Endodermal cell (in vitro differentiated cells): Measurements from ENCODE around the gene ESRRA. TPM values are rescaled to one million over a fixed set of nuclear protein-coding genes. Genes with fewer than 3 reads are reported as not detected.

Experiments
- DNase-seq: peaks from one replicate; pipeline ENCODE4 v3.0.0-alpha.2; 2017
- H3K27ac ChIP-seq: 2 replicates; pipeline ENCODE4 v1.5.1; 2013; ENCODE audit warnings: mild to moderate bottlenecking, low read depth, low read length, moderate library complexity
- H3K27me3 ChIP-seq: 2 replicates; pipeline ENCODE4 v1.6.1; 2013; ENCODE audit warnings: mild to moderate bottlenecking, low read length, moderate library complexity; ENCODE audit not compliant: insufficient read depth, control insufficient read depth, poor library complexity, severe bottlenecking
- H3K36me3 ChIP-seq: 2 replicates; pipeline ENCODE4 v1.7.0; 2013; ENCODE audit warnings: mild to moderate bottlenecking, low read length, moderate library complexity; ENCODE audit not compliant: control insufficient read depth, insufficient read depth
- H3K4me1 ChIP-seq: one replicate; pipeline ENCODE4 v1.7.0; 2013; ENCODE audit warnings: low read length; ENCODE audit not compliant: control insufficient read depth, insufficient read depth
- H3K4me3 ChIP-seq: 2 replicates; pipeline ENCODE4 v1.5.1; 2013; ENCODE audit warnings: mild to moderate bottlenecking, low read length, moderate library complexity
- H3K9ac ChIP-seq: 2 replicates; pipeline ENCODE4 v1.6.1; 2013; ENCODE audit warnings: mild to moderate bottlenecking, low read length, moderate library complexity; ENCODE audit not compliant: poor library complexity, severe bottlenecking; ENCODE audit errors: extremely low read depth
- H3K9me3 ChIP-seq: 2 replicates; pipeline ENCODE4 v1.6.1; 2013; ENCODE audit warnings: mild to moderate bottlenecking, low read length, moderate library complexity; ENCODE audit not compliant: control insufficient read depth
- H3K27ac Mint-ChIP-seq: 2 replicates; pipeline ENCODE4 v1.8.0; 2020; ENCODE audit warnings: mixed read lengths
- H3K27me3 Mint-ChIP-seq: 2 replicates; pipeline ENCODE4 v1.8.0; 2021; ENCODE audit warnings: mild to moderate bottlenecking, mixed read lengths; ENCODE audit not compliant: insufficient read depth
- H3K36me3 Mint-ChIP-seq: 2 replicates; pipeline ENCODE4 v1.8.0; 2020; ENCODE audit warnings: low read depth, mixed read lengths
- H3K4me1 Mint-ChIP-seq: 2 replicates; pipeline ENCODE4 v1.8.0; 2020; ENCODE audit warnings: mixed read lengths
- H3K4me3 Mint-ChIP-seq: 2 replicates; pipeline ENCODE4 v1.8.0; 2020; ENCODE audit warnings: mild to moderate bottlenecking, moderate library complexity, mixed read lengths
- H3K9me3 Mint-ChIP-seq: 2 replicates; pipeline ENCODE4 v1.8.0; 2020; ENCODE audit warnings: mild to moderate bottlenecking, mixed read lengths
- CTCF ChIP-seq: fragments of 200-600 bp; sonication (generic); conservative IDR thresholded peaks from 2 replicates; pipeline ENCODE4 v1.5.0; 2021; ENCODE audit warnings: antibody characterized with exemption, mild to moderate bottlenecking
- WGBS, 2 experiments: methylation state at CpG; one replicate each; pipeline versions ENCODE4 v1.1.5 to v1.1.7; 2013; ENCODE audit warnings: missing lambda C conversion rate in 2 of 2, mixed read lengths in 1 of 2; ENCODE audit not compliant: insufficient coverage in 1 of 2, insufficient read length in 1 of 2; 5-methylcytosine and 5-hydroxymethylcytosine counted together
- total RNA-seq, 2 donors: library from RNA; stranded (reverse); fragmentation: NEBNext Ultra II Directional in 1 of 2; extraction: Animal tissue kit (Norgen Biotek cat#: 25700) in 1 of 2; gene quantifications; 2 replicates in 1 of 2; 3 replicates in 1 of 2; pipeline ENCODE4 v1.2.1, GENCODE V29; 2021

The ESRRA gene
- total RNA-seq, 2 donors from 2014 or later: 22.8 to 34.5 TPM

GRCh38 chr11:64317325-64317960 lies 12.1 kb downstream of the ESRRA start, which contains the start of gene TRMT112:
Gene TRMT112, minus strand, starts transcription at chr11:64317559. Its CDS starts 33 bp downstream, at chr11:64317526.
- peaks cover 5% of the 10 kb centered on the region for H3K4me1 ChIP-seq
- peak; percentile 98 for DNase-seq
- 0% methylated on average over 40 to 43 of the region's 43 CpGs for WGBS, 2 experiments

GRCh38 chr11:64317961-64318765 lies 12.8 kb downstream of the ESRRA start, which contains the start of gene PRDX5:
Gene PRDX5, plus strand, starts transcription at chr11:64318121. Its CDS starts 95 bp downstream, at chr11:64318216.
- peaks cover 42% of the 10 kb centered on the region for H3K36me3 Mint-ChIP-seq
- H3K27me3 ChIP-seq: no peaks in the 10 kb centered on the region
- peak within 1 kb of the TSS; percentile 93 for H3K9ac ChIP-seq
- peak within 1 kb of the TSS; percentile 99 for H3K27ac Mint-ChIP-seq
- H3K9me3 Mint-ChIP-seq: no peaks in the 10 kb centered on the region
- peak within 1 kb of the TSS; percentile 94 for H3K4me3 Mint-ChIP-seq
- peak within 1 kb of the TSS; percentile 98 for H3K27ac ChIP-seq
- TF ChIP-seq CTCF: peak; percentile 46
- H3K4me1 Mint-ChIP-seq: peaks cover 12% of the 10 kb centered on the region
- peak within 1 kb of the TSS; percentile 84 for H3K4me3 ChIP-seq
- H3K9me3 ChIP-seq: no peaks in the 10 kb centered on the region
- peak; percentile 97 for DNase-seq
- 0 to 1% methylated on average over 39 to 61 of the region's 61 CpGs for WGBS, 2 experiments
- H3K27me3 Mint-ChIP-seq: no peaks in the 10 kb centered on the region
- H3K4me1 ChIP-seq: peaks cover 5% of the 10 kb centered on the region
- peaks cover 51% of the 10 kb centered on the region for H3K36me3 ChIP-seq

More at GRCh38 chr11:64317325-64317960, 12.1 kb downstream of the ESRRA start, which contains the start of gene TRMT112:
- no peaks in the 10 kb centered on the region for H3K27me3 Mint-ChIP-seq
- no peaks in the 10 kb centered on the region for H3K9me3 Mint-ChIP-seq
- Histone ChIP-seq H3K9ac (peak within 1 kb of the TSS; percentile 93), H3K4me3 (peak within 1 kb of the TSS; percentile 84), H3K27ac (peak within 1 kb of the TSS; percentile 98), H3K36me3 (peaks cover 51% of the 10 kb centered on the region), H3K9me3 (no peaks in the 10 kb centered on the region), H3K27me3 (no peaks in the 10 kb centered on the region)
- H3K27ac Mint-ChIP-seq: peak within 1 kb of the TSS; percentile 99
- peak within 1 kb of the TSS; percentile 94 for H3K4me3 Mint-ChIP-seq
- peaks cover 47% of the 10 kb centered on the region for H3K36me3 Mint-ChIP-seq
- H3K4me1 Mint-ChIP-seq: peaks cover 12% of the 10 kb centered on the region
- TF ChIP-seq CTCF: no peak
